ENCODE measurements around the gene DENND5A. TPM values are rescaled to one million over a fixed set of nuclear protein-coding genes. Genes with fewer than 3 reads are reported as not detected.
"Not testable (repeated sequence)": the region's sequence is repeated elsewhere in the genome, so short reads cannot be mapped to it uniquely, and the experiment has no call there.

Gene DENND5A
- total RNA-seq, 1 experiment from 2014 or later: 37.7 TPM

DNA sequence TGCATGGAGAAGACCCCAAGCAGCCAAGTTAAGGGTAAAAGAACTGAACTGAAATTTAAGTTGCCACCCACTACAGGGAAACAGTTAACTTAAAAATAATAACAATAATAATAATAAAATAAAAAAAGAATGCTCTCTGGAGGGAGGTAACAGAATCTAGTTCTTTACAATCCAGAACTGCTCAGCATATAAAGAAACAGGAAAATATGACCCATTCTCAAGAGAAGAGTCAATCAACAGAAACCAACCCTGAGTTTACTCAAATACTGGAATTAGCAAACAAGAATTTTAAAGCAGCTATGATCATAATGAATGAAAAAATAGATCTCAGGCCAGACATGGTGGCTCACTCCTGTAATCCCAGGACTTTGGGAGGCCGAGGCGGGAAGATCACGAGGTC is 53.8 kb downstream of the DENND5A start:
- ChIA-PET CTCF (no interaction called here), POLR2A (ENCODE audit: unreplicated experiment) (no interaction called here)
- Histone ChIP-seq H3K79me2 (ENCODE audit: low read length) (peaks cover 58% of the 10 kb centered on the region), H4K20me1 (ENCODE audit: low read length) (no peaks in the 10 kb centered on the region), H3K27me3 (ENCODE audit: low read length) (no peaks in the 10 kb centered on the region), H3K9me3 (ENCODE audit: low read length) (no peaks in the 10 kb centered on the region), H3K4me1 (ENCODE audit: insufficient read depth, low read length) (peaks cover 18% of the 10 kb centered on the region), H3K9ac (ENCODE audit: low read length) (no peak overlapping the region), H3K4me2 (ENCODE audit: low read length) (no peak overlapping the region), H3F3A (ENCODE audit: low read length, unreplicated experiment) (no peaks in the 10 kb centered on the region), H2AFZ (ENCODE audit: low read length) (no peak overlapping the region), H3K9me2 (replicated peaks; ENCODE audit: low read length) (no peaks in the 10 kb centered on the region), H3K36me3 (ENCODE audit: low read depth, low read length) (no peaks in the 10 kb centered on the region), H3K4me3 (ENCODE audit: low read length) (no peak overlapping the region), H3K27ac (ENCODE audit: low read length) (no peak overlapping the region)
- DNase-seq: no peak
- ATAC-seq: no peak
- TF ChIP-seq EZH2 (IDR thresholded peaks at IDR 0.05; ENCODE audit: low read length, unreplicated experiment): no peak
- TF ChIP-seq EZH2phosphoT487 (IDR thresholded peaks at IDR 0.05; ENCODE audit: borderline replicate concordance, low read length): no peak
- TF ChIP-seq, protein P1, sequence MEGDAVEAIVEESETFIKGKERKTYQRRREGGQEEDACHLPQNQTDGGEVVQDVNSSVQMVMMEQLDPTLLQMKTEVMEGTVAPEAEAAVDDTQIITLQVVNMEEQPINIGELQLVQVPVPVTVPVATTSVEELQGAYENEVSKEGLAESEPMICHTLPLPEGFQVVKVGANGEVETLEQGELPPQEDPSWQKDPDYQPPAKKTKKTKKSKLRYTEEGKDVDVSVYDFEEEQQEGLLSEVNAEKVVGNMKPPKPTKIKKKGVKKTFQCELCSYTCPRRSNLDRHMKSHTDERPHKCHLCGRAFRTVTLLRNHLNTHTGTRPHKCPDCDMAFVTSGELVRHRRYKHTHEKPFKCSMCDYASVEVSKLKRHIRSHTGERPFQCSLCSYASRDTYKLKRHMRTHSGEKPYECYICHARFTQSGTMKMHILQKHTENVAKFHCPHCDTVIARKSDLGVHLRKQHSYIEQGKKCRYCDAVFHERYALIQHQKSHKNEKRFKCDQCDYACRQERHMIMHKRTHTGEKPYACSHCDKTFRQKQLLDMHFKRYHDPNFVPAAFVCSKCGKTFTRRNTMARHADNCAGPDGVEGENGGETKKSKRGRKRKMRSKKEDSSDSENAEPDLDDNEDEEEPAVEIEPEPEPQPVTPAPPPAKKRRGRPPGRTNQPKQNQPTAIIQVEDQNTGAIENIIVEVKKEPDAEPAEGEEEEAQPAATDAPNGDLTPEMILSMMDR (conservative IDR thresholded peaks at IDR 0.05; ENCODE audit: low read depth, low read length): no peak
- no TSS peak for BruUV-seq (replicated peaks)
- intact Hi-C loops (cut with micrococcal nuclease): no loop called here

DNA sequence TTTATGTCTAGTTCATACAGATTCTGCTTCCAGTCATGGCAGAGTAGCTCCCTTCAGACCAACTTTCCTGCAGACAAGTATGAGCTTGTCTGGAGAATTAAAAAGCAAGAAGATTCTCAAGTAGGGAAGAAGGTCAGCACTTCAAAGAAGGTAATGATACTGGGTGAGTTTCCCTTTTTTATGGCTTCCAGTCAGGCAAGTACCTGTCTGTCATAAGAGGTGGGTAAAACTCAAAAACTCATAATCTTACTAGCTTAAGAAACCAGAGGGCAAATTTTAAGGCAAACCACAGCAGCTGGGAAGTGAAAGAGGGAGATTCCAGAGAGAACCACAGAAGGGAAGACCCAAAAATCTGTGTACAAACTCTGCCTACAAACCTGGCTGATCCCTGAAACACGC is 54.2 kb downstream of the DENND5A start:
- Histone ChIP-seq H3K79me2 (ENCODE audit: low read length) (peaks cover 54% of the 10 kb centered on the region), H3K9me3 (ENCODE audit: low read length) (no peaks in the 10 kb centered on the region), H4K20me1 (ENCODE audit: low read length) (no peaks in the 10 kb centered on the region), H3F3A (ENCODE audit: low read length, unreplicated experiment) (no peaks in the 10 kb centered on the region), H3K4me1 (ENCODE audit: insufficient read depth, low read length) (peaks cover 18% of the 10 kb centered on the region), H3K36me3 (ENCODE audit: low read depth, low read length) (no peaks in the 10 kb centered on the region), H3K4me3 (ENCODE audit: low read length) (no peak overlapping the region), H3K27ac (ENCODE audit: low read length) (no peak overlapping the region), H3K9ac (ENCODE audit: low read length) (no peak overlapping the region), H3K9me2 (replicated peaks; ENCODE audit: low read length) (no peaks in the 10 kb centered on the region), H2AFZ (ENCODE audit: low read length) (no peak overlapping the region), H3K27me3 (ENCODE audit: low read length) (no peaks in the 10 kb centered on the region), H3K4me2 (ENCODE audit: low read length) (no peak overlapping the region)
- ChIA-PET CTCF (no interaction called here), POLR2A (ENCODE audit: unreplicated experiment) (no interaction called here)
- intact Hi-C loops (cut with micrococcal nuclease): no loop called here
- TF ChIP-seq EZH2 (IDR thresholded peaks at IDR 0.05; ENCODE audit: low read length, unreplicated experiment) (no peak), EZH2phosphoT487 (IDR thresholded peaks at IDR 0.05; ENCODE audit: borderline replicate concordance, low read length) (no peak)
- TF ChIP-seq, protein P1 (conservative IDR thresholded peaks at IDR 0.05; ENCODE audit: low read depth, low read length): no peak
- ATAC-seq (no peak), DNase-seq (peak; percentile 6)
- BruUV-seq (replicated peaks): no TSS peak

DNA sequence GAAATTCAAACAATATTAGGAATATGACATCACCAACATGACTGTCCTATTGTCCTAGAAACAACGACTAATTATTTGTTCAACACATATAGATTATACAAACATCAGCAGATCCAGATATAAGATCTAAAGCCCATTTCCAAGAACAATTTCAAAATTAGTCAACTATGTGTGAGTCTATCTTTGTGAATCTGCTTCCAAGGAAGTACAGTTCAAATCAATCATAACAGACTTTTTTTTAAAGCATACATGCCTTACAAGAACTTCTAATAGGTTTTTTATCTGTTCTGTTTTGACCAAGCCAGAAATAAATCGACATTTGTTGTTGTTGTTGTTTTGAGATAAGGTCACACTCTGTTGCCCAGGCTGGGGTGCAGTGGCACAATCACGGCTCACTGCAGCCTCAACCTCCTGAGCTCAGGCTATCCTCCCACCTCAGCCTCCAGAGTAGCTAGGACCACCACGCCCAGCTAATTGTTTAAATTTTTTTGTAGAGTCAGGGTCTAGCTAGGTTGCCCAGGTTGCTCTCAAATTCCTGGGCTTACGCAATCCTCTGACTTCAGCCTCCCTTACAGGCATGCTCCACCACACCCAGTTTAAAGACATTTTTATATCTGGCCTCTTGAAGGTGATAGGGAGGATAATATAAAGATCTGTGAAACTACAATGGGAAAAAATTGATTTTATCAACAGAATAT is 54.8 kb downstream of the DENND5A start:
- Histone ChIP-seq H3F3A (ENCODE audit: low read length, unreplicated experiment) (no peaks in the 10 kb centered on the region), H4K20me1 (ENCODE audit: low read length) (no peaks in the 10 kb centered on the region), H3K9me3 (ENCODE audit: low read length) (no peaks in the 10 kb centered on the region), H2AFZ (ENCODE audit: low read length) (no peak overlapping the region), H3K27me3 (ENCODE audit: low read length) (no peaks in the 10 kb centered on the region), H3K79me2 (ENCODE audit: low read length) (peaks cover 49% of the 10 kb centered on the region), H3K4me1 (ENCODE audit: insufficient read depth, low read length) (peaks cover 18% of the 10 kb centered on the region), H3K4me2 (ENCODE audit: low read length) (no peak overlapping the region), H3K9me2 (replicated peaks; ENCODE audit: low read length) (no peaks in the 10 kb centered on the region), H3K9ac (ENCODE audit: low read length) (no peak overlapping the region), H3K4me3 (ENCODE audit: low read length) (no peak overlapping the region), H3K27ac (ENCODE audit: low read length) (no peak overlapping the region), H3K36me3 (ENCODE audit: low read depth, low read length) (no peaks in the 10 kb centered on the region)
- no TSS peak for BruUV-seq (replicated peaks)
- POLR2A ChIA-PET (ENCODE audit: unreplicated experiment): no interaction called here
- intact Hi-C loops (cut with micrococcal nuclease): no loop called here
- peak; percentile 38 for ATAC-seq
- peak; percentile 15 for DNase-seq
- no peak for TF ChIP-seq EZH2phosphoT487 (IDR thresholded peaks at IDR 0.05; ENCODE audit: borderline replicate concordance, low read length)
- no peak for TF ChIP-seq EZH2 (IDR thresholded peaks at IDR 0.05; ENCODE audit: low read length, unreplicated experiment)
- TF ChIP-seq, protein P1 (conservative IDR thresholded peaks at IDR 0.05; ENCODE audit: low read depth, low read length): no peak
- CTCF ChIA-PET: no interaction called here

- H3K36me3 ChIP-seq (ENCODE audit: low read depth, low read length); H3K9me3 ChIP-seq (ENCODE audit: low read length); H3K4me3 ChIP-seq (ENCODE audit: low read length); H3K9ac ChIP-seq (ENCODE audit: low read length); BruUV-seq (replicated peaks); H2AFZ ChIP-seq (ENCODE audit: low read length); H3K27me3 ChIP-seq (ENCODE audit: low read length); H3F3A ChIP-seq (ENCODE audit: low read length, unreplicated experiment); POLR2A ChIA-PET (ENCODE audit: unreplicated experiment); H3K9me2 ChIP-seq (replicated peaks; ENCODE audit: low read length); ATAC-seq; intact Hi-C loops (cut with micrococcal nuclease); H4K20me1 ChIP-seq (ENCODE audit: low read length); CTCF ChIA-PET: not testable (repeated sequence)
- peak; percentile 5 for DNase-seq
- Histone ChIP-seq H3K4me1 (ENCODE audit: insufficient read depth, low read length) (peaks cover 13% of the 10 kb centered on the region), H3K4me2 (ENCODE audit: low read length) (peak overlapping the region; percentile 27; the same call in 1 of the 2 replicates), H3K27ac (ENCODE audit: low read length) (peak overlapping the region; percentile 32; the same call in 1 of the 2 replicates), H3K79me2 (ENCODE audit: low read length) (peaks cover 45% of the 10 kb centered on the region)
These were observed 55.5 kb downstream of the DENND5A start for GRCh38 chr11:9209604-9210003.

Measured in PC-3 (cell line).